Sigmoid colon (tissue), 7 donors: ENCODE measurements around the gene GABRD. TPM values are rescaled to one million over a fixed set of nuclear protein-coding genes. Genes with fewer than 3 reads are reported as not detected.

Source experiments
- DNase-seq: peaks from one replicate; pipeline ENCODE4 v3.0.0-alpha.2; 2019
- H3K27ac ChIP-seq, 4 donors: fragments of 200-600 bp; sonication (generic); one replicate each; pipeline ENCODE4 v1.5.1; 2016 to 2019; ENCODE audit warnings: mild to moderate bottlenecking in 1 of 4
- H3K27me3 ChIP-seq, 3 donors: fragments of 200-600 bp; sonication (generic); one replicate each; pipeline ENCODE4 v1.5.1; 2019; ENCODE audit warnings: mild to moderate bottlenecking in 1 of 3
- H3K36me3 ChIP-seq, 4 donors: fragments of 200-600 bp; sonication (generic); one replicate each; pipeline ENCODE4 v1.5.1; 2016 to 2019
- H3K4me1 ChIP-seq, 4 donors: fragments of 200-600 bp; sonication (generic); one replicate each; pipeline ENCODE4 v1.5.1; 2017 to 2019
- H3K4me3 ChIP-seq, 4 donors: fragments of 200-600 bp; sonication (generic); one replicate each; pipeline ENCODE4 v1.5.1; 2017 to 2019; ENCODE audit warnings: mild to moderate bottlenecking in 2 of 4, moderate library complexity in 1 of 4
- H3K9me3 ChIP-seq, 4 donors: fragments of 200-600 bp in 3 of 4; sonication (generic) in 3 of 4; one replicate each; pipeline versions ENCODE4 v1.5.1 to v1.6.1; 2013 to 2019
- EP300 ChIP-seq, 4 donors: sonication (generic); formaldehyde crosslinking; IDR thresholded peaks; one replicate each; pipeline ENCODE4 v1.6.1; 2017; ENCODE audit warnings: antibody characterized with exemption in 4 of 4
- POLR2A ChIP-seq, 2 donors: fragments of 450-650 bp; IDR thresholded peaks; one replicate each; pipeline ENCODE4 v1.6.1; 2016; ENCODE audit warnings: antibody characterized with exemption in 2 of 2, mild to moderate bottlenecking in 2 of 2, moderate library complexity in 2 of 2
- POLR2AphosphoS5 ChIP-seq, 4 donors: sonication (generic); formaldehyde crosslinking; IDR thresholded peaks; one replicate each; pipeline ENCODE4 v1.6.1; 2017; ENCODE audit warnings: antibody characterized with exemption in 4 of 4
- WGBS, 2 donors: extraction: QIAGEN DNeasy Blood & Tissue Kit; methylation state at CpG; one replicate each; pipeline ENCODE4 v1.1.7; 2013; 5-methylcytosine and 5-hydroxymethylcytosine counted together
- intact Hi-C: fragments of 100-400 bp; cut with DNase I; formaldehyde crosslinking; loops from one replicate; pipeline ENCODE4 v1.15.1; 2023
- polyA plus RNA-seq, 3 donors: library from polyadenylated mRNA; stranded (reverse); fragments of 200-250 nt; gene quantifications; one replicate each; pipeline ENCODE4 v1.2.3, GENCODE V29; 2013
- total RNA-seq, 4 donors: library from RNA; depleted of rRNA; stranded (reverse); fragments of >200 nt; gene quantifications; one replicate each; pipeline ENCODE4 v1.1.0, GENCODE V29; 2016
- TF ChIP-seq, protein P1 (sequence below), 4 experiments: fragments of 450-650 bp in 3 of 4; fragments of 200-600 bp in 1 of 4; IDR thresholded peaks; one replicate each; pipeline ENCODE4 v1.5.1; 2016 to 2019; ENCODE audit warnings: antibody characterized with exemption in 4 of 4, mild to moderate bottlenecking in 3 of 4, moderate library complexity in 2 of 4
- donor health status: healthy with polysubstance abuse.
- donor health status: Bipolar disorder and iron deficiency.
- donor health status: healthy.

Gene GABRD
- total and polyA plus RNA-seq, 7 donors: 0.51 TPM; not detected in 6

- Histone ChIP-seq H3K36me3 (no peaks in the 10 kb centered on the region), H3K4me1 (no peaks in the 10 kb centered on the region), H3K9me3 (no peaks in the 10 kb centered on the region), H3K4me3 (no peak overlapping the region), H3K27ac (no peak overlapping the region), H3K27me3 (peaks cover 7 to 65% (median 23%) of the 10 kb centered on the region in 3 donors)
- no peak for DNase-seq
- intact Hi-C loops: no loop called here
- TF ChIP-seq POLR2AphosphoS5 (IDR thresholded peaks at IDR 0.05) (no peak), EP300 (IDR thresholded peaks at IDR 0.05) (no peak), POLR2A (IDR thresholded peaks at IDR 0.05) (no peak)
- TF ChIP-seq, protein P1, sequence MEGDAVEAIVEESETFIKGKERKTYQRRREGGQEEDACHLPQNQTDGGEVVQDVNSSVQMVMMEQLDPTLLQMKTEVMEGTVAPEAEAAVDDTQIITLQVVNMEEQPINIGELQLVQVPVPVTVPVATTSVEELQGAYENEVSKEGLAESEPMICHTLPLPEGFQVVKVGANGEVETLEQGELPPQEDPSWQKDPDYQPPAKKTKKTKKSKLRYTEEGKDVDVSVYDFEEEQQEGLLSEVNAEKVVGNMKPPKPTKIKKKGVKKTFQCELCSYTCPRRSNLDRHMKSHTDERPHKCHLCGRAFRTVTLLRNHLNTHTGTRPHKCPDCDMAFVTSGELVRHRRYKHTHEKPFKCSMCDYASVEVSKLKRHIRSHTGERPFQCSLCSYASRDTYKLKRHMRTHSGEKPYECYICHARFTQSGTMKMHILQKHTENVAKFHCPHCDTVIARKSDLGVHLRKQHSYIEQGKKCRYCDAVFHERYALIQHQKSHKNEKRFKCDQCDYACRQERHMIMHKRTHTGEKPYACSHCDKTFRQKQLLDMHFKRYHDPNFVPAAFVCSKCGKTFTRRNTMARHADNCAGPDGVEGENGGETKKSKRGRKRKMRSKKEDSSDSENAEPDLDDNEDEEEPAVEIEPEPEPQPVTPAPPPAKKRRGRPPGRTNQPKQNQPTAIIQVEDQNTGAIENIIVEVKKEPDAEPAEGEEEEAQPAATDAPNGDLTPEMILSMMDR (IDR thresholded peaks at IDR 0.05): no peak
- 76 to 84% methylated on average over 27 of the region's 27 CpGs for WGBS, 2 donors
These were observed 9.8 kb upstream of the GABRD start for GRCh38 chr1:2009101-2010053.

DNA sequence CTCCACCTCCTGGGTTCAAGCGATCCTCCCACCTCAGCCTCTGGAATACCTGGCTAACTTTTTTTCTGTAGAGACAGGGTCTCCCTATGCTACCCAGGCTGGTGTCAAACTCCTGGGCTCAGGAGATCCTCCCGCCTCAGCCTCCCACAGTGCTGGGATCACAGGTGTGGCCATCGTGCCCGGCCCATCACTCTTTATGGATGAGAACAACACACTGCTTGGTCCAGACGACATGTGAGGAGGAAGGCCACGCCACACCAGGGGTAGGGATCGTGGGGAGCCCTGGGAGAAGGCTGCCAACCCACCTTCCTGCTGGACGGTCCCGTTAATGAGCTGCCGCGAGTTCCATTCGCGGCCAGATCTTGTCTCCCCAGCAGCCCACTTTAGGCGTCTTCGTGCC lies 5.0 kb upstream of the GABRD start:
- DNase-seq: no peak
- Histone ChIP-seq H3K27ac (no peak overlapping the region), H3K9me3 (no peaks in the 10 kb centered on the region), H3K27me3 (peaks cover 4 to 72% (median 37%) of the 10 kb centered on the region in 3 donors), H3K4me1 (peaks cover 0 to 4% (median 2%) of the 10 kb centered on the region in 4 donors), H3K36me3 (no peaks in the 10 kb centered on the region), H3K4me3 (no peak overlapping the region)
- intact Hi-C loops: no loop called here
- 82 to 86% methylated on average over 15 of the region's 15 CpGs for WGBS, 2 donors
- TF ChIP-seq POLR2A (IDR thresholded peaks at IDR 0.05): no peak
- TF ChIP-seq, protein P1 (IDR thresholded peaks at IDR 0.05): no peak
- TF ChIP-seq POLR2AphosphoS5 (IDR thresholded peaks at IDR 0.05): no peak

DNA sequence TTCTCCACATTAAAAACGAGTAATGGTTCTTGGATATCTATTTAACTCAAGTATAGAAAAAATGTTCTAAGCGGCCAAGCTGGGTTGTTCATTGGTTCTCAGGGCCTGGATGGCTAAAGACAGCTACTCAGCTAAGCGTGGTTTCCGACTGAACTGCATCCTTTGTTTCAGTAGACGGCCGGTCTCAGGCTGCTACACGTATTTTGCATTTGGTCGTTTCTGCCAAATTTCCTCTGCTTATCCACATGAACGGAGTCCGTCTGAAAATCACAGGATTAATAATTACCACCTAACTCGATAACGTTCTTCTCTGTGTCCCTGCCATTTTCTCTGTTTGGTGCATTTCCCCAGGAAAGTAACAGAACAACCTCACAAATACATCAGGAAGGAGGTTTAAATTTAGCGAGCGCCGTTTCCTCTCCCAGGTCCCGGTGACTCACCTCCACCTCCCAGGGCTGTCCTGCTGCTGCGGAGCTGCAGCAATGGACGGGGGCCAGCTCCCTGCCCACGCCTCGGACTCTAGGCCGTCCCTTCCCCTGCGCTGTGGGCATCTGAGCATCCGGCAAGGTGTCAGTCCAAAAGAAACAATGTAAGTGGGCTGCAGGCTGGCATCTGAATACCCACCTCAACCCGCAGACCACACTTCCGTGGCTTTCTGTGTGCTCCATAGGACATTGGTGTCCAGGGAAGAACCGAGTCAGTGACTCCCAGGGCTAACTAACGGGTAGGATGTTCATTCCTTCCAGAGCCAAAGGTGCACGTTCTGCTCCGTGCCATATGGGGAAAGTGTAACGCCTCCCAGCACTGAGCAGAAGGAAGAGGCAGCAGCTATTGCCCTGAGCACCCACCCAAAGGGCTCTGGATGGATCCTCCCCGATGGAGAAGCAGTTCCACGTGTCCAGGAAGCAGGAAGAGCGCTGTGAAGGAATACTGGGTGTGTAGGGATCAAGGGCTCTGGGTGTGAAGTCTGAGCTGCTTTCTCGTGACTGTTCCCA lies 4.1 kb upstream of the GABRD start:
- no peak for DNase-seq
- Histone ChIP-seq H3K27ac (no peak overlapping the region), H3K36me3 (no peaks in the 10 kb centered on the region), H3K9me3 (no peaks in the 10 kb centered on the region), H3K4me1 (peaks cover 0 to 11% (median 8%) of the 10 kb centered on the region in 4 donors), H3K4me3 (no peak overlapping the region), H3K27me3 (peaks cover 12 to 80% (median 45%) of the 10 kb centered on the region in 3 donors)
- TF ChIP-seq POLR2AphosphoS5 (IDR thresholded peaks at IDR 0.05): no peak
- intact Hi-C loops: no loop called here
- 64 to 65% methylated on average over 34 of the region's 34 CpGs for WGBS, 2 donors

DNA sequence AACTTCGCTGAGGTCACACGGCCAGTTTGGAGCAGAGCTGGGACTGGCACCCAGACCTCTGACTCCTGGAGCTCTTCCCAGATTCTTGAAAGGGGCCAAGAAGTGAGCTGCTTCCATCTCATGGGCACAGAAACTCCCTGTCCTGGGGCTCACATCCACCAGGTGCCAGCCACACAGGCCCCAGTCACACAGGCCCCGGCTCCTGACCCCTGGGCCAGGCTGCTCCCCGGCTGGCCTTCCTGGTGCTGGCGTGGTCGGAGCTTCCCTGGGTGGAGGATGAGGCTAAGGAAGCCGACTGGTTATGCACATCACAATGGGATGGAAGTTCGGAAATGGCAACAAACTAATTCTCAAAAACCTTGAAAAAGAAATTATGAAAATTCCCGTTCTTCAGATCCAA lies 3.0 kb upstream of the GABRD start:
- Histone ChIP-seq H3K4me1 (peaks cover 0 to 11% (median 8%) of the 10 kb centered on the region in 4 donors), H3K27me3 (peaks cover 23 to 91% (median 56%) of the 10 kb centered on the region in 3 donors), H3K4me3 (no peak overlapping the region), H3K9me3 (no peaks in the 10 kb centered on the region), H3K27ac (no peak overlapping the region), H3K36me3 (no peaks in the 10 kb centered on the region)
- WGBS, 2 donors: 81 to 82% methylated on average over 9 of the region's 9 CpGs
- DNase-seq: no peak
- TF ChIP-seq, protein P1 (IDR thresholded peaks at IDR 0.05): no peak
- no peak for TF ChIP-seq POLR2A (IDR thresholded peaks at IDR 0.05)
- TF ChIP-seq POLR2AphosphoS5 (IDR thresholded peaks at IDR 0.05): no peak
- TF ChIP-seq EP300 (IDR thresholded peaks at IDR 0.05): no peak
- intact Hi-C loops: no loop called here
